HG03558 (cell line): Measurements from ENCODE around the gene PPP2R5B.

Experiments
- ATAC-seq: cut with Tn5 transposase; IDR thresholded peaks from one replicate; pipeline ENCODE4 v1.9.1; 2021; ENCODE audit warnings: moderate number of reproducible peaks; ENCODE audit not compliant: unreplicated experiment; ENCODE audit errors: extremely low read depth

PPP2R5B gene

DNA sequence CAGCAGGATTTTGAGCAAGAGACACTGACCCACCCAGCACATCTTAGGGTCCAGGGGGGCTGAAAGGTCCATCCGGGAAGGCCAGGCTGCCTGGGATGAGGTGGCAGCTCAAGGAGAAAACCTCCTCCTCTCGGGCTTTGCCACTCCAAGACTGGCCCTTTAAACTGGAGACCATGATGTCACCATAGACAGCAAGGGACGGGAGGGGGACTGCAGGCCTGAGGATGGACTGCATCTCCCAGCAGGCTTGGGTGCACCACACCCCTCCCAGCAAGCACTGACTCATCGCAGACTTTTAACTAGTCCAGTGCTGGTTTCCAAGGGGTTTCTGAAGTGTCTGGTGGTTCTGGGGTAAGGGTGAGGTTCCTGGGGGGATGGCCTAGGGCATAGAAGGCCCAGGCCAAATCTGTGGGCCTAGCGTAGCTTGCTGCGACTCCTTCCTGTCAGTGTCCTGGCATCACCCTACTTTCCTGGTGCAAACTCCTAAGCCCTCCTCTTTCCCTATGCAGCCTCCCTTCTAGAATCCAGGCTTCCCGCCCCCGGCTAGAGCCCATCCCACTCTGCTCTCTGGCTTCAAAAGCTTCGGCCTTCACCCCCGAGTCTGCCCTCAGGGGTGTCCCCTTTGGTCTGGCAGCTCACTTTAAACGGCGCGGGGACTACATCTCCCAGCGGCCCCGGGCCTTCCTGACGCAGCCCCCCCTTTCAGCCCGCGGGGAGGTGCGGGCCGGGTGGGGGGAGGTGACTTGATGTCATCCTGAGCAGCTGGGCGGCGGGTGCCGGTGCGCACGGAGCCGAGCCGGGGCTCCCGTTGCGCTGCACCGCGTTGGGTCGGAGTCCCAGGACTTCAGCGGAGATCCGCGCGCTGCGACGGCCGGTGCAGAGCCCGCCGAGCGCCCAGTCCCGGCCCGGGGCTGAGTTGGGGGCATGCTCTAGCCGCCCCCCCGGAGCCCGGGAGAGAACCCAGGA lies at the start of gene PPP2R5B:
TSS of gene PPP2R5B (plus strand) at position 746 of the 966 bp plus-strand sequence. CDS start 1,046 bp downstream, outside the sequence.
- peak; percentile 58 for ATAC-seq

DNA sequence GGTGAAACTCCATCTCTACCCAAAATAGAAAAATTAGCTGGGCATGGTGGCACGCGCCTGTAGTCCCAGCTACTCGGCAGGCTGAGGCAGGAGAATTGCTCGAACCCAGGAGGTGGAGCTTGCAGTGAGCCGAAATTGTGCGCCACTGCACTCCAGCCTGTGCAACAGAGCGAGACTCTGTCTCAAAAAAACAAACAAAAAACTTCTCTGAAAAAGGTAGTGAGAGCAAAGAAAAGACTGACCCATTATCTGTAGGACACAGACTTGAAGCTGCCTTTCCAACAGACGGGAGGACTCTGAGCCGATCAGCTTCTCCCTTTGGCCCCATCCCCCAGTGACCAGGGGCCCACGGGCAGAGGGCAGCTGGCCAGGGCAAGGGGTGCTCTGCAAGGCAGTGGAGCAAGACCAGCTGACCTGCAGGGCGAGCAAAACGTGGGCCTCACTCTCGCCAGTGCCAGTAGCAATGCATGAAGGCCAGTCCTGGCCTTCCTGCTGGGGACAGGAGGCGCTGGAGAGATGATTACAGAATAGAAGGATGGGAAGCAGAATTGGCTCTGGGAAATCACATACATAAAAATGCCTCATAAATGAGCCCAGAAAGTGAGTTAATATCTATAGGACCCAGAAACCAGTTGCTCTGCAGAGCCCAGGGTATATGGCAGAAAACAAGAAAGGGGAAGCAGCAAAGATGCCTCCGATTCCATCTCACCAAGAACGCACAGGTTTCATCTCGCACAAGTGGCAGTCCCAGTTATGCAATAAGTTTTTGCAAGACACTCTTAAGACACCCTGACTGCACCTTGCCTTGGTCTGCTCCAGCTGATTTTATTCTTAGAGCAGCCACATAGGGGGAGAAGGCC lies 48.9 kb upstream of the PPP2R5B start:
- no peak for ATAC-seq

DNA sequence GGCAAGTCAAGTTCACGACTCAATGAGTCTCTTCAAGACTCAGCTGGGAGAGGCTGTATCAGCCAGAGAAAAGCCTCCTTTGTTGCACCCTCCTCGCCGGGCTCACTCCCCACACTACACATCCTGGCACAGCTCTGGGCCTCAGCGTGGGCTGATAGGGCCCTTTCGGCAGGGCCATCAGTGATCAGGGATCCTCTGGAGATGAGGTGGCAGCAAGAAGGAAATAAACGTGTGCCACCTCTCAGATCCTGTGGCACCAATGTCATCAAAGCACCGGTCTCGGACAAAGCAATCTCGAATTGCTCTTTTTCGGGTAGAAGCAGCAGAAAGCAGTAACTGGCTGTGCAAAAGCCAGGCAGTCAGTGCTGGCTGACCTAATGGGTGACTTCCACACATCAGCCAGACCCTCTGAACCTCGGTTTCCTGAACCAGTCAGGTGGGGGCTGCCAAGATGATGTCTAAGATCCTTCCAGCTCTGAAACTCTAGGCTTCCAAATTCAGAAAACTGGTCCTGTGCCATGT lies 48.2 kb upstream of the PPP2R5B start:
- ATAC-seq = no peak

DNA sequence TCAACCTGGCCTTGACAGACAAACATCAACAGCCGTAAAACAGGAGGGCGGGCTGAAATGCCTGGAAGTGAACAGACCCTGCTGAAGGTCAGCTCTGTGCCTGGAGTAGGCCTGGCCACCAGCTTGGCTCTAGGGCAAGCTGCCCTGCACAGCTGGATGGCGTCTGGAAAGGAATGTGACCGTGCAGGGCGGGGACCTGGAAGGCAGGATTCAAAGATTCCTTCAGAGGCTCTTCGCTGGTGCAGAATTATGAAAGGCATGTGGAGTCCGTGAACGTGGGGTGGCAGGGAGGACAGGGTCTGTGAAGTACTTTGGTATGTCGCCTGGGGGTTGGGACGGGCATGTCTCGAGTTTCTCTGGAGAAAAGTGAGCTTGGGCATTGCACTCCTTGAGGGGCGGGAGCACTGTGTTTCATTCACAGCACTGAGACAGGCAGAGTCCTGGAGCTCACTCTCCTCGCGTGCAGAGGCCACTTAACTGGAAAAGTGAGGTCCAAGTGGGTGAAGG lies 47.6 kb upstream of the PPP2R5B start:
- ATAC-seq = no peak

DNA sequence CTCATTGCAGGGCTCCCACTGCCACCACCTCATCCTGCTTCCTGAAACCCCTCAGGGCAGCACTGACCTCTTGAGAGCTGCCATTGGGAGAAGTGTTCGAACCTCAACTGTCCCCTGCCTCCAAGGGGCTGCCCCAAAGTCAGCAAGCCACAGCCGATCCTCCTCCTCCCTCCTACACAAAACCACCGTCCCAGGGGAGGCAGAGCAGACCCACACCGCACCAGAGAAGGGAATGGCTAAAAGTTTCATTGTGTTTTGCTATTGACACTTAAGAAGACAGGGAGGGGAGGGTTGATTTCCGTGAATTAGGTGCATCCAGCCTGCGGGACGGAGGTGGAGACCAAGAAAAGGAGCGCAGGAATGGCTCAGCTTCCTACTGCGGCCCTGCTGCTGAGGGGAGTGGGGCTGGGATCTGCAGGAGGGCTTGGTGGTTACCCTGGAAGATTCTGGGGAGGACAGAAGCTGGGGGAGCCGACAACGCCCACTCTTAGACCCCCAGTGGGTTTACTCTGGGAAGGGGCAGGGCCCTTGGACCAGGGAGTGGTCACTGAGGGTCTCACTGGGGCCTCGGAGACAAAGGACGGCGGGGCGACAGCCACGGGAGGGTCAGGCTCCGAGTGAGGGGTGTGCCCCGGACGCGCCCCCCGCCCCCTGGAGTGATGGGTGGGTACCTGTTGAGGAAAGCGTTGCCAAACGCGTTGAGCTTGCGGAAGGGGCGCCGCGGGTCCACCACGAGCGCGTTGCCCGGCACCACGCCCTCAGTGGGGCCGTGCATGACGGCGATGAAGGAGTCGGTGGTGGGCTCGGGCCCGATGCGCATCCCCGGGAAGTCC lies 46.9 kb upstream of the PPP2R5B start:
- ATAC-seq = no peak

DNA sequence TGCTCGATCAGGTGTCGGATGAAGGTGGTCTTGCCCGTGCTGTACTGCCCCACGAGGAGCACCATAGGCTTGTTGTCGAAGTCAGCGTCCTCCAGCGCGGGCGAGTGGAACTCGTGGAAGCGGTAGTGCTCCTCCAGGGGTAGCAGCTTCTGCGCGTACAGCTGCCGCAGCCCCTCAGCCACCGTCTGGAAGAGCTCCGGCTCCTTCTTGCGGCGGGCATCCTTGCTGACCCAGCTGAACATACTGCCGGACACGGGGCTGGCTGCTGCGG lies 46.3 kb upstream of the PPP2R5B start:
- no peak for ATAC-seq

DNA sequence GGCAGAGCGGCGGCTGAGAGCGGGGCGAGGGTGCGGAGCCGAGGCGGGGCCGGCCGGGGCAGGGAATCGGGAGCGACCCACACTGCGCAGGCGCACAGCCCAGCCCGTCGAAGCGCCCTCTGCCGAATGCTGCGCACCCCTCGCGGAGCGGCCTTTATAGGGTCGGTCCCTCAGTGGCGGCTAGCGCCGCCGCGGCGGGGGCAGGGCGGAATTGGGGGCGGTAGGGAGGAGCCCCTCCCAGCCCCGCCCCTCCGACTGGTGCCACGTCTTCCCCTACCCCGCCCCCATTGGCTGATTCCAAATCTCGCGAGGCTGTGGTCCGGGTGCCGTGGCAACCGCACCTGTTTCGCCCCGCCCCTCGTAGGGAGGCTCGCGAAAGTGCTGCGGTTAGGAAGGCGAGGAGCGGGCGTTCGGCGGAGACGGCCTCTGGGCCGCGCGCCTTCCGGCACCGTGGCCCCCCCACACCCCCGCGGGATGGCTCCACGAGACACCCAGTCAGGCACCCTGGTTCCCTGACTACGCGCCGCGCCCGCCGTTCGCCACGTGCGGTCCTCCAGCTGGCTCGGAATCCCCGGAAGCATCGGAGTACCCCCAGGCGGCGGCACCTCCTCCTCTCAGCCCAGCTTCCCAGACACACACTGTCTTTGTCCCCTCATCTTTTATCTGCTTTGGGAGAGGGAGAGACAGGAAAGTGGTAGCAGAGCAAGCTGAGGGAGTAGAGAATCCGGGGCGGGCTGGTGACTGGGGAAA lies 45.8 kb upstream of the PPP2R5B start, which contains the start of gene EHD1:
TSS of gene EHD1 (minus strand) at position 128 of the 750 bp plus-strand sequence. CDS start 157 bp downstream, outside the sequence.
- ATAC-seq = peak; percentile 43

DNA sequence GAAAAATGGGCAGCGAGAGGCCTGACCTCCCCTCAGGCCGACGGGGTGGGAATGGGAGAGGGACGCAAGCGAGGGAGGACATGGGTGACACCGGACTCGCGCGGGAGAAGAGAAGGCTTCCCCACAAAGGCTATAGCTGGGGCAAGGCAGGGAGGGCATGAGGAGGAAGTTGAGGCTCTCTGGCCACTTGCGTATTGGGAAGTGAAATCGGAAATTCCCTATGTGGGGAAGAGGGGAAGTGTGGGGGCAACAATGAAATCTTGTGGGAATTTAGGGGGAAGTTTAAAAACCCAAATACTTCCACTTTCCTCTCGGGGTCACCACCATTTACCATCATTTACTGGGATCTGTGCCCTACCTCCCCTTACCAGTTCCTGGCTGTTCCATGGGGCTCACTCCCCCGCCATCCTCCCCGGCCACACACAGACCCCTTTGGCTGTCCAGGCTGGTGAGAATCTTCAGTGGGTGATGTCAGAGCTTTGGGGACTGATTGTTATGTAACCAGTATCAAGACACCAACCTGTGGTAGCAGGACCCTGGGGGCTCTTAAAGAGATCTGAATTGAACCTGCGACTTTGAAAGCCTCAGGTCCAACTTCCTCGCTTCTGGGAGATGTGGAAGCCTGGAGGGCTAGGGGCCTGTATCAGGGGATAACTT lies 45.1 kb upstream of the PPP2R5B start:
- ATAC-seq = no peak

DNA sequence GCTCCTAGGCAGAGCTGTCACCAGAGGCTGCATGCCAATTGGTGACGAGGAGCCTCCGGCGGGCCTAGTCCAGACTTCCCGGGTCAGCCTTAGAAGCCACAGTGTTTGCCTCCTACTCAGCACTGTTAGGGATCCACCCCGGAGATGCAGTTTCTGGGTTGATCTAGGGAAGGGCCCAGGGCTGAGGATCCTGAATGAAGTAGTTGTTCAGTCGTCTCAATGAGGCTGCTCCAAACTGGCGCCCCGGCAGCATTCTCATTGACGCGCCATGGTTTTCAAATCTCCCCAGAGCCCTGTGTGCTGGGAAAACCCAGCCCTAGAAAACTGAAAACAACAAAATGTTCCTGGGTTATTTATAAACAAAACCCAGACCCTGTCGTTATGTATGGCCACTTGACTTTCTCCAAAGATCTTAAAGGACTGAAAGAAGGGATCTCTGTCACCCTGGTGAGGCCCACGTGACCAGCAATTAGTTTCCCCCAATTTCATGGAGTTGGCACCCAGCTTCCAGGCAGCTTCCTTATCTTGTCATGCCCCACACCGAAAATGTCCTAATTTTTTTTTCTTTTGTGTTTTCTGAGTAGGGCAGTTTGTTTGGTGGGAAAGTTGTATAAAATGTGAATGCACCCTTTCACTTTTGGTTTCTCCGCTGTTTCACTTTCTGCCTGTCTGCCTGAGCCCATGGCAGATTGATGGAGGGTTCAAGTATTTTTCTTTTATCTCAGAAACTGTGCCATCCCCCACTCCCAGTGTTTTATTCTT lies 44.1 kb upstream of the PPP2R5B start:
- ATAC-seq = no peak

DNA sequence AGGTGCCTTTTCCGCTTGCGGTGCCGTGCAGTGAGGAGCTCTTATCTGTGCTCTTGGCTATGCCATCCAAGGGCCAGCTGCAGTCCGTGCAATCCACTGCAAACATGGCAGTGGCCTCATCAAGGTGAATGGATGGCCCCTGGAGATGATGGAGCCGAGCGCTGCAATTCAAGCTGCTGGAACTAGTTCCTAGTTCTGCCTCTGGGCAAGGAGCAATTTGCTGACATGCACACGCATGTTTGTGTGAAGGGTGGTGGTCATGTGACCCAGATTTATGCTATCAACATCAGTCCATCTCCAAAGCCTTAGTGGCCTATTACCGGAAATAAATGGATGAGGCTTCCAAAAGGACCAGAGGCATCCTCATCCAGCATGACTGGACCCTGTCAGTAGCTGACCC lies 43.0 kb upstream of the PPP2R5B start:
- ATAC-seq = no peak

DNA sequence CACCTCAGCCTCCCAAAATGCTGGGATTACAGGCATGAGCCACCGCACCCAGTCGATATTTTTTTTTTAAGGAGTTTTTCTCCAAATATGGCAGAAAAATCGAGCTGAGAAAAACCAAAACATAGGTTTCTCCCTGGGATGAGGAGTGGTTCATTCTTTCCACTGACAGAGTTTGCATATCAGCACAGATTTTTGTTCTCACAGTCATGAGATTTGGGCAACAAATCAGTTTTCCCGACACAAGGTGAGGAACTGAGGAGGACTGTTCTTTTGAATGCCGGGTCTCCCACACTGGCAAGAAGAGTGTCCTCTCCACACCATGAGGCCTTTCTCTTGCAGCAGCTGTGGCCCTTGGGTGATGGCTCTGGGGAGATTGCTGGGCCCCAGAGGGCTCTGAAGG lies 42.2 kb upstream of the PPP2R5B start:
- no peak for ATAC-seq

DNA sequence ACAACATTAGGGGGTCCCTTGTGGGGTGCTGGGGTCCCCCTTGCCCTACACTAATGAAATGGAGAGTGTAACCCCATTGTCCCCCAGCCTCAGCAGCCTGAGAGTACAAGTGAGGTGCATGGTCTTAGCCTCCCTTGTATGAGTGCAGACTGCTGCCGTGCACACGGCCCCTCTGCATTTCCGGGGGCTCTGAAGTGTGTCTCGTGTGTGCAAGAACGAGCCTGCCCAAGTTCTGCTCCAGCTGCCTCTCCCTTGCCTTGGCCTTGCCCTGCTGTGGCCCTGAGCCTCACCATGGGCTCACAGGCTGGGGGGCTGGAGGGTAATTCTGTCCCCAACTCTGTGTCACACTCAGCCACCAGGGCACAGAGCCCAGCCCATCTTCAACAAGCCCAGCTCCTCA lies 40.9 kb upstream of the PPP2R5B start:
- ATAC-seq = no peak

DNA sequence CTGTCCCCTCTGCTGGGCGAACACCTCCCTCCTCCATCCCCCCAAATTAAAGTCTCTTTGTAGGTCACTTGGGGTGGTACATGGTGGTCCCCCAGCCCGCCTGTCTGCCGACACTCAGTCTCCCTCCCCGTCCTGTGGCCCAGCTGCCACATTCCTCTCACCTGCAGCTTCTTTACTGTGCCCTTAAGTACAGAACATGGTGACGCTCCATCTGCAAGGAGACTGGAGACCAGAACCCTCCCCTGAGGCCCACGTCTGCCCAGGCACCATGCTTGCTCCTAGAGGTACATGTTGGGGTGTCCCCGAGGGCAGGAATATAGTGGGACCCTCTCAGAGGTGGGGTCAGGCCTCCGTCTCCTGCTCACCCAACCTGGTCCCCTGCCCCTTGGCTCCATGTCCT lies 40.5 kb upstream of the PPP2R5B start:
- no peak for ATAC-seq

DNA sequence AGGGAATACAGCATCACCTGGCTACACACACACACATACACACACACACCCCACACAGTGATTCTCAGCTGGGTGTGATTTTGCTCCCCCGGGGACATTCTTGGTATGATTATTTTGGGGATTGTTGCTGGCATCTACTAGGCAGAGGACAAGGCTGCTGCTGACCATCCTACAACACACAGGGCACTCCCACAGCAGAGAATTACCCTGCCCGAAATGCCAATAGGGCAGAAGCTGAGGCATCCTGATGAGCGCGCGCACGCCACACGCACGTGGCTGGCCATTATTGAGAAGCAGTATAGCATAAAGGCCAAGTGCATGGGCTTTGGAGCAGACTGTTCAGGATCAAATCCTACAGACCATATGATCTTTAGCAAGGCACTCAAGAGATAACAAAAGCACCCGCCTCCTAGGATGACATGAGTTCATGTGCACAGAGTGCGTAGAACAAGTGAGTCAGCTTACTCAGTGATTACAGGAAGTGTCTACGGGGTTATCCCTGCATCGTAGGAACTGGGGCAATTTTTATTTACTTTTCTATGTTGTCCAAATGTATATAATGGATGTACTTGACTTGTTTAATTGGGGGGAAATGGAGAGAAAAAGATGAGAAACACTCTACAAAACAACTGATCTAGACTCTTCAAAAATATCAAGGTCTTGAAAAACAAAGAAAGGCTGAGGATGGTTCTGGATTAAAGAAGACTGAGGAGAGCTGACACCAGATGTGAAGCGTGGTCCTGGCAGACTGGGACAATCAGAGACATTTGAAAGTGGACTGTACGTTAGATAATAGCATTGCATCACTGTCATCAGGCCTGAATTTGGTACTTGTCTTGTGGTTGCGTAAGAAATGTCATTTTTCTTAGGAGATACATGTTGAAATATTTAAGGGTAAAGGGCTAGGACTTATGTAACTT lies 38.9 kb upstream of the PPP2R5B start:
- no peak for ATAC-seq

DNA sequence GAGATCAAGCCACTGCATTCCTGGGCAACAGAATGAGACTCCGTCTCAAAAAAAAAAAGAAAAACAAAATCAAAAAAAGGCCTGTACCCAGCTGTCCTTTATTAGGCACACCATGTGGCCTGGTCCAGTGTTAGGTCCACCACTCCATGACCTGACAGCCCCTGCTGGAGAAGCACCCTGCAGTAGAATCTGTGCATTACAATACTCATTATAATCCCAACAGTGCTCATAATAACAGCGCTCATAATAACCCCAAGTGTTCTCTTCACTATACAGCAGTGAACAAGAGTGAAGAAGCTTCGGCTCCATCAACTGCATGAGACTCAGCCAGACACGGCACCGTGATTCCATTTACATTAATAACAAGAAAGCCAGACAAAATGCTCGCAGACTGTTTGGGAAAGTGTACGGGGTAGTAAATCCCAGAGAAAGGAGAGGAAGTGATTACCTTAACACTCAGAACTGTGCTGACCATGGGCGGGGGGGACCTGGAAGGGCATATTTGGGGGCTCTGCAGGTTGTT lies 37.2 kb upstream of the PPP2R5B start:
- ATAC-seq = no peak

DNA sequence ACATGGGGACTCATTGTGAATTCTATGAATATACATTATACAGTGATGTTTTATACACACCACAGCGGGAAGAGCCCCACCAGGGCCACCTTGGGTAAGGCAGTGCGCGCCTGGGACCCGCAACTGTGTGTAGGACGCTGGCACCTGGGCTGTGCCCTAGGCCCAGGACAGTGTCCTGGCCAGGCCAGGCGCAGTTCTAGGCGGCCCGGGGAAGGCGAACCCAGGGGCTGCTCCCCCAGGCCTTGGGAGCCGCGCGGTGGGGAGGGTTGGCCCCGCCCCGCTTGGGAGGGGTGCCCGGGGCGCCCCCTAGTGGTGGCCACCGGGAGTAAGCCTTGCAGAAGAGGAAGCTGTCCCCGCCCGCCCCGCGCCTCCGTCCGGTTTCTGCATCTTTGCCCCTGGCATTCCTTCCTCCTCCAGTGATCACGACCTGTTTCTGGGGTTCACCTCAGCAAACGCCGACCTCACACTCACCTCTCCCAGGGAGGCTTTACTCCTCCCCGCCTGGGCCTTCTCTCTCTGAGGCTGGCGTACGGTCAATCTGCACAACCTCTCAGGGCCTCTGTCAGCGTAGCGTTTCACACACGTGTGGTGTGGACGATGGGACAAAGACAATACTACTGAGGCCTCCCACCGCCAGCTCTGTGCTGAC lies 36.6 kb upstream of the PPP2R5B start:
- no peak for ATAC-seq
